ENCODE results near the gene SYNE4. TPM values are rescaled to one million over a fixed set of nuclear protein-coding genes. Genes with fewer than 3 reads are reported as not detected.

Gene SYNE4
- total RNA-seq, 1 donor from 2014 or later = 1.1 TPM

- no peak overlapping the region for H3K27ac Mint-ChIP-seq (ENCODE audit: unreplicated experiment)
- Histone ChIP-seq H3K4me3 (ENCODE audit: insufficient read depth, low read depth, low read length) (no peak overlapping the region), H4K20me1 (ENCODE audit: insufficient read depth, low read length) (no peaks in the 10 kb centered on the region), H3K79me2 (ENCODE audit: insufficient read depth, low read length) (no peaks in the 10 kb centered on the region), H3K4me1 (ENCODE audit: insufficient read depth, low read length) (peaks cover 6% of the 10 kb centered on the region), H3K36me3 (ENCODE audit: insufficient read depth, low read length) (no peaks in the 10 kb centered on the region), H3K4me2 (ENCODE audit: low read length) (no peak overlapping the region), H3K27me3 (ENCODE audit: insufficient read depth, low read length) (no peaks in the 10 kb centered on the region), H3K9me3 (ENCODE audit: insufficient read depth, low read depth, low read length) (no peaks in the 10 kb centered on the region), H3K9ac (ENCODE audit: low read length) (no peak overlapping the region), H3K27ac (ENCODE audit: low read depth, low read length) (no peak overlapping the region), H2AFZ (ENCODE audit: low read depth, low read length) (no peak overlapping the region)
- TF ChIP-seq CTCF (IDR thresholded peaks at IDR 0.05; ENCODE audit: insufficient read depth, low read depth, low read length) (no peak), EZH2 (IDR thresholded peaks at IDR 0.05; ENCODE audit: insufficient read depth, low read length) (no peak)
- peaks cover 4% of the 10 kb centered on the region for H3K36me3 Mint-ChIP-seq (ENCODE audit: low read depth, unreplicated experiment)
- FAIRE-seq (no peak), DNase-seq (ENCODE audit: low read depth) (no peak)
- no peaks in the 10 kb centered on the region for H3K9me3 Mint-ChIP-seq (ENCODE audit: unreplicated experiment)
- H3K27me3 Mint-ChIP-seq (ENCODE audit: low read depth, unreplicated experiment) = no peaks in the 10 kb centered on the region
- no peak overlapping the region for H3K4me3 Mint-ChIP-seq (ENCODE audit: unreplicated experiment)
- peaks cover 14% of the 10 kb centered on the region for H3K4me1 Mint-ChIP-seq (ENCODE audit: low read depth, unreplicated experiment)
Observed at GRCh38 chr19:36040495-36040894, 31.9 kb upstream of the SYNE4 start.

GRCh38 chr19:36032251-36033104, 23.9 kb upstream of the SYNE4 start, which contains the start of gene CLIP3:
CLIP3 (minus strand) TSS chr19:36032873; CDS start chr19:36032357, 516 bp downstream.
- no peaks in the 10 kb centered on the region for H3K4me1 ChIP-seq (ENCODE audit: insufficient read depth, low read length)
- peak within 1 kb of the TSS; percentile 71 for H3K4me3 ChIP-seq (ENCODE audit: insufficient read depth, low read depth, low read length)
- Mint-ChIP-seq H3K4me3 (ENCODE audit: unreplicated experiment) (peak within 1 kb of the TSS; percentile 90), H3K36me3 (ENCODE audit: low read depth, unreplicated experiment) (peaks cover 12% of the 10 kb centered on the region), H3K9me3 (ENCODE audit: unreplicated experiment) (peaks cover 5% of the 10 kb centered on the region), H3K27ac (ENCODE audit: unreplicated experiment) (peak within 1 kb of the TSS; percentile 34), H3K4me1 (ENCODE audit: low read depth, unreplicated experiment) (peaks cover 7% of the 10 kb centered on the region), H3K27me3 (ENCODE audit: low read depth, unreplicated experiment) (peaks cover 2% of the 10 kb centered on the region)
- H3K27ac ChIP-seq (ENCODE audit: low read depth, low read length) = no peak within 1 kb of the TSS
- no peaks in the 10 kb centered on the region for H3K79me2 ChIP-seq (ENCODE audit: insufficient read depth, low read length)
- H2AFZ ChIP-seq (ENCODE audit: low read depth, low read length) = peak within 1 kb of the TSS; percentile 85
- no peak for TF ChIP-seq CTCF (IDR thresholded peaks at IDR 0.05; ENCODE audit: insufficient read depth, low read depth, low read length)
- no peak for TF ChIP-seq EZH2 (IDR thresholded peaks at IDR 0.05; ENCODE audit: insufficient read depth, low read length)
- DNase-seq (ENCODE audit: low read depth) (peak; percentile 42), FAIRE-seq (no peak)
- peak within 1 kb of the TSS; percentile 91 for H3K4me2 ChIP-seq (ENCODE audit: low read length)
- H3K9me3 ChIP-seq (ENCODE audit: insufficient read depth, low read depth, low read length) = no peaks in the 10 kb centered on the region
- H3K36me3 ChIP-seq (ENCODE audit: insufficient read depth, low read length) = no peaks in the 10 kb centered on the region
- no peaks in the 10 kb centered on the region for H3K27me3 ChIP-seq (ENCODE audit: insufficient read depth, low read length)
- H3K9ac ChIP-seq (ENCODE audit: low read length) = peak within 1 kb of the TSS; percentile 86
- peaks cover 12% of the 10 kb centered on the region for H4K20me1 ChIP-seq (ENCODE audit: insufficient read depth, low read length)

GRCh38 chr19:36031308-36031707, 22.7 kb upstream of the SYNE4 start:
- Histone ChIP-seq H3K4me1 (ENCODE audit: insufficient read depth, low read length) (no peaks in the 10 kb centered on the region), H3K36me3 (ENCODE audit: insufficient read depth, low read length) (no peaks in the 10 kb centered on the region), H3K4me2 (ENCODE audit: low read length) (no peak overlapping the region), H2AFZ (ENCODE audit: low read depth, low read length) (no peak overlapping the region), H3K27me3 (ENCODE audit: insufficient read depth, low read length) (no peaks in the 10 kb centered on the region), H3K9ac (ENCODE audit: low read length) (no peak overlapping the region), H4K20me1 (ENCODE audit: insufficient read depth, low read length) (peaks cover 12% of the 10 kb centered on the region), H3K9me3 (ENCODE audit: insufficient read depth, low read depth, low read length) (no peaks in the 10 kb centered on the region), H3K79me2 (ENCODE audit: insufficient read depth, low read length) (no peaks in the 10 kb centered on the region), H3K4me3 (ENCODE audit: insufficient read depth, low read depth, low read length) (no peak overlapping the region), H3K27ac (ENCODE audit: low read depth, low read length) (no peak overlapping the region)
- DNase-seq (ENCODE audit: low read depth) (no peak), FAIRE-seq (no peak)
- Mint-ChIP-seq H3K27me3 (ENCODE audit: low read depth, unreplicated experiment) (peaks cover 2% of the 10 kb centered on the region), H3K4me3 (ENCODE audit: unreplicated experiment) (peak overlapping the region; percentile 76), H3K27ac (ENCODE audit: unreplicated experiment) (no peak overlapping the region), H3K4me1 (ENCODE audit: low read depth, unreplicated experiment) (peaks cover 7% of the 10 kb centered on the region), H3K36me3 (ENCODE audit: low read depth, unreplicated experiment) (peaks cover 18% of the 10 kb centered on the region), H3K9me3 (ENCODE audit: unreplicated experiment) (peaks cover 5% of the 10 kb centered on the region)
- no peak for TF ChIP-seq EZH2 (IDR thresholded peaks at IDR 0.05; ENCODE audit: insufficient read depth, low read length)
- no peak for TF ChIP-seq CTCF (IDR thresholded peaks at IDR 0.05; ENCODE audit: insufficient read depth, low read depth, low read length)

All from astrocyte (in vitro differentiated cells and primary cell).